NCI-H345 (cell line): Measurements from ENCODE around the gene UPF3B.
"Not testable (repeated sequence)": the region's sequence is repeated elsewhere in the genome, so short reads cannot be mapped to it uniquely, and the experiment has no call there.

Experiments
- DNase-seq: peaks from one replicate; lab custom pipeline; 2025; lab: John Stamatoyannopoulos, UW

UPF3B gene

GRCh38 chrX:119852382-119853353, at the start of gene UPF3B:
TSS of gene UPF3B (minus strand) at chrX:119852963. CDS start at chrX:119852928, 35 bp downstream.
- peak; percentile 98 for DNase-seq

DNA sequence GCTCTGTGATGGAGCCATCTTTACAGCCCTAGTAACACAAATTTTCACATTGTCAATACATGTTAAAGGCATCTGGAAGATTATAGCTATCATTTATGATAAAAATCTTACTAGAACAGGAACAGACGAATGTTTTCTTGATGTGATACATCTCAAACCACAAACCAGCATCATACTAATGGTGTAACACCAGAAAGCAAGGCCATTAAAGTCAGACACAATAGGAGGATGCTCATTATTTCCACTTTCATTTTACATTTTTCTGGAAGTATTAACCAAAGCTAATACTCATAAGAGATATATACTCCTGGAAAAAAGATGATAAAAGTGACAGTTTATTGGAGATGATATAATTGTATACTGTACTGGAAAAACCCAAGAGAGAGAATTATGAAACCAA, 48.2 kb upstream of the UPF3B start:
- DNase-seq, result no peak

GRCh38 chrX:119899125-119899524, 46.4 kb upstream of the UPF3B start:
- no peak for DNase-seq

- DNase-seq, result no peak
These were observed 43.1 kb upstream of the UPF3B start, which contains the start of gene AKAP14 for GRCh38 chrX:119895843-119896326. TSS of gene AKAP14 (plus strand) at chrX:119895893. CDS start at chrX:119903224, 7,331 bp downstream.

- DNase-seq, result not testable (repeated sequence)
These were observed 39.4 kb upstream of the UPF3B start for GRCh38 chrX:119891961-119892692.

- not testable (repeated sequence) for DNase-seq
These were observed 37.9 kb upstream of the UPF3B start for GRCh38 chrX:119890626-119891025.

DNA sequence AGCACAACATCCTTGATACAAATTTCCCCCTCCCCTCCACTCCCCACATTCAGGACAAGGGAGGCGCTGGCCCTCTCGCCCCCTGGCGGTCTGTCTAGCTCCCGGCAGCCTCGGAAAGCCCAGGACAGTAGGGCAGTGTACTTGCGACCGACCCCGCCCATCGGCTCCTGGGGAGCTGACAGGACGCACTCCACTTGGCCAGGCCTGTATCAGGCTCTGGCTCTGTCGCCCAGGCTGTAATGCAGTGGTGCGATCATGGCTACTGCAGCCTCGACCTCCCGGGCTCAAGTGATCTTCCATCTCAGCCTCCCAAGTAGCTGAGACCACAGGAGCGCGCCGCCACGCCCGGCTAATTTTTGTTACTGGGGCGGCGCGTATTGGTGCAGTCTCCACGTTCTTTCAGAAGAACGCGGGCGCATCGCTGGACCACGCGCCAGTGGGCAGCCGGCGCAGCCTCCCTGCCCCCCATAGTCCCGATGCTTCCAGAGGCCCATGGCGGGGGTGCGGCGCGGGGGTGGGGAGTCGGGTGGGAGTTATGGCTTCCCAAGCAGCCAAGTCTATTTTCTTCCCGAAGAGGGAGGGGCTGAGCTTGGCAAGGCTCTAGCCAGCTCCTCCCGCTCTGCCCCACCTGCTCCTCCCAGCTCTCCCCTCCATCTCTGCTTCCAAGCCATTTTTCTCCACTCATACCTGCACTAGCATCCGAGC, 35.1 kb upstream of the UPF3B start:
- DNase-seq, result peak; percentile 79

DNA sequence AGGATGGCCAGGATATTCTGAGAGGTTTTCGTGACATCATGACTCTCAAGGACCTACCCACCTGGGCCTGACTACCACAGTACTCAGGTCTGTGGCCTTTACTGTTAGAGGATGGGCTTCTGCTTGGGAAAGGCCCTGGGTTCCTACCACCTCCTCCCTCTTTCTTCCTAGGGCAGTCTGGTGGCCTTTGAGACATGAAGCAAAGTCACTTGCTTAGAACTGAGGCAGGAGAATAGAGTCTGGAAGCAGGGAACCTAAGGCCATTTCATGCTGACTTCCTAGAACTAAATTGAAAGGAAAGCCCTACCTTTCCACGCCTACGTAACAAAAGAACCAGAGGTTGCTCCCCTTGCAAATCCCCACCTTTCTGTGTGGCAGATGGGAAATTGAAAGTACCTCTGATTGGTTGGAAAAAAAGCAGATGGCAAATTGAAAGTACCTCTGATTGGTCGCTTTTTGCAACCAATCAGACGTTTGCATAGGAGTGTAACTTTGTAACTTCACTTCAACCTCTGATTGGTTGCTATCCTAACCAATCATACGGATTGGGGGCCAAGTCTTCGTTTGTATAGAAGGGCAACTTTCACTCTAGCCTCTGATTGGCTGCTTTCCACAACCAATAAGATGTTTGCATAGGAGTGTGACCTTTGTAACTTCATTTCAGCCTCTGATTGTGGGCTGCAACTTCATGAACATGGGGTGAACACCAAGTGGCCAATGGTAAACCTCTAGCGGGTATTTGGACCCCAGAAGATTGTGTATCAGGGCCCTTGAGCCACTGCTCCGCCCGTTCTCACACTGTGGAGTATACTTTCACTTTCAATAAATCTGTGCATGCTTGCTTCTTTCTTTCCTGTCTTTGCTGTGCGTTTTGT, 33.0 kb upstream of the UPF3B start:
- DNase-seq, result no peak

DNA sequence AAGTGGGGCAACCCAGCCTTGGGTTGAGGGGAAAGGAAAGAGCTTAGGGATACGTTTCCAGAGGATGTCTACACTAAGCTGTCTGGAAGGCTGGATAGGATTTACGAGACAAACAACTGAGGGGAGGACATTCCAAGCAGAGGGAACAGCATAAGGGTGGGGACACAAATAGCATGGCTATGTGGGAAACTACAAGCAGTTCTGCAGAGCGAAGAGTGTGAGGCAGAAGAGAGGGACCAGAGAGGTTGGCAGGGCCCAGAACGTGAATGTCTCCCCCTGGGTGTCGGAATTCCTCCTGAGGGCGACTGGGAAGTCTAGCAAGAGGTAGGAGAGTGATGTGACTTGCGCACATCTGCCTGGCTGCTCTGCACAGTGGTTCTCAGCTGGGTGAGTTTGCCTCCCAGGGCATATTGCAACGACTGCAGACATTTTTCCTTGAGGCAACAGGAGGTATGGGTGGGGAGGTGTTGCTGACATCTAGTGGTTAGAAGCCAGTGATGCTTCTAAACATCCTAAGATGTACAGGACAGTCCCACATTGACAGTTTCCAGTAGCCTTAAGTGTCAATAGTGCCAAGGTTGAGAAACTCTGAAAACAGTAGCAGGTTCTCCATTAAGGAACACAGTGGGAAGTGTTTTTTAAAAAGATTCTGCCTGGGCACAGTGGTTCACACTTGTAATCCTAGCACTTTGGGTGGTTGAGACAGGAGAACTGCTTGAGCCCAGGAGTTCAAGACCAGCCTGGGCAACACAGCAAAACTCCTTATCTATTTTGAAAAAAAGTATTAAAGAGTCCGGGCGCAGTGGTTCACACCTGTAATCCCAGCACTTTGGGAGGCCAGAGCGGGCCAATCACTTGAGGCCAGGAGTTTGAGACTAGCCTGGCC, 28.0 kb upstream of the UPF3B start:
- DNase-seq, result peak; percentile 27

GRCh38 chrX:119880076-119880475, 27.3 kb upstream of the UPF3B start:
- DNase-seq, result no peak

DNA sequence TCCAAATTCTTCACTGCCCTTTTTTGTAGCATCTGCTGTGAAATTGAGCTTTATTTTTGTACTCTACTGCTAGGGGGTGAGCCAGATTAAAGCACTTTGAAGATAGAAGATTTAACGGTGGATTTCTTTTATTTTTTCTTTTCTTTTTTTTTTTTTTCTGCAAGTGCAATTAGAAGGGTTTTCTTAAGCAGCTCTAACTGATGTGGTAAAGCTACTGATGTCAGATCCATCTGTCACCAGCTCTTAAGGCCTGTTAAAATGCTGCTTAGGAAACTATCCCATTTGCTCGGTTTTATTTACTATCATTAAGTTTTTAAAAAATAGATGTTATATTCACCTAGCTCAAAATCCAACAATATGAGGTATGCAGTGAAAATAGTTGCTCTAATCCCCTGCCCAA, 26.0 kb upstream of the UPF3B start:
- no peak for DNase-seq

- DNase-seq, result peak; percentile 90
These were observed 19.0 kb upstream of the UPF3B start, which contains the start of the genes NDUFA1 and RNF113A for GRCh38 chrX:119871599-119872395. TSS of gene NDUFA1 (plus strand) at chrX:119871832. CDS start at chrX:119871912, 80 bp downstream. TSS of gene RNF113A (minus strand) at chrX:119871733. CDS start at chrX:119871613, 120 bp downstream.

- peak; percentile 21 for DNase-seq
These were observed 18.5 kb upstream of the UPF3B start for GRCh38 chrX:119871245-119871598.

- DNase-seq, result peak; percentile 16
These were observed 17.9 kb upstream of the UPF3B start for GRCh38 chrX:119870626-119871131.

DNA sequence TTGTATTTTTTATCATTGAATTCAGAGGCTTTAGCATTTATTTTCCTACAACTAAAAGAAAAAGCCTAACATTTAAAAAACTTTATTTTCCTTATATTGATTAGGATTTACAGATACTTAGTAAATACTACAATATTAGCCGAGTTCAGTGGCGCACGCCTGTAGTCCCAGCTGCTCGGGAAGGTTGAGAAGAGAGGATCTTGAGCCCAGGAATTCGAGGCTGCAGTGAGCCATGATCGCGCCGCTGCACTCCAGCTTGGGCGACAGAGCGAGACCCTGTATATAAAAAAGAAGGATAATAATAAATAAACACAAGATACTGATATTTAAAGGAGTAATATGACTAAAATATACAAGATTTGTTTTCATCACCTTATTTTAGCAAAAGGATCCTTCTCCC, 681 bp upstream of the UPF3B start:
- DNase-seq, result no peak

DNA sequence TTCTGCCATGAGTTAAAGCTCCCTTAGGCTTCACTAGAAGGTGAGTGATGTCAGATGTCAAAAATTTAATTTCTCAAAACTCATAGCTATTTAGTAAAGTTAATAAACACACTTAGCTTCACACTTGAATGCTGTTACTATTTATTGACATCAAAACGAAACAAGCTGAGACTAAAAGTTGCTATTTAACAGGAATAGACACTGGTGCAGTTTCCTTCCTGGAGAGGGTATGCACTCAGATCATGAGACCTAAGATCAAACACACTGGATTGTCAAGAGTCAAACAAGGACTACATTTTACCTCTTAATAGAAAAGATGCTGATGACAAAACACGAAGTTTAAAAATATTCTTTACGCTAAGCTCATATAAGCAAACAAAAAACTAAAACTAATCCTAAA, 18.9 kb downstream of the UPF3B start:
- DNase-seq, result no peak

GRCh38 chrX:119828446-119828845, 24.3 kb downstream of the UPF3B start:
- no peak for DNase-seq

DNA sequence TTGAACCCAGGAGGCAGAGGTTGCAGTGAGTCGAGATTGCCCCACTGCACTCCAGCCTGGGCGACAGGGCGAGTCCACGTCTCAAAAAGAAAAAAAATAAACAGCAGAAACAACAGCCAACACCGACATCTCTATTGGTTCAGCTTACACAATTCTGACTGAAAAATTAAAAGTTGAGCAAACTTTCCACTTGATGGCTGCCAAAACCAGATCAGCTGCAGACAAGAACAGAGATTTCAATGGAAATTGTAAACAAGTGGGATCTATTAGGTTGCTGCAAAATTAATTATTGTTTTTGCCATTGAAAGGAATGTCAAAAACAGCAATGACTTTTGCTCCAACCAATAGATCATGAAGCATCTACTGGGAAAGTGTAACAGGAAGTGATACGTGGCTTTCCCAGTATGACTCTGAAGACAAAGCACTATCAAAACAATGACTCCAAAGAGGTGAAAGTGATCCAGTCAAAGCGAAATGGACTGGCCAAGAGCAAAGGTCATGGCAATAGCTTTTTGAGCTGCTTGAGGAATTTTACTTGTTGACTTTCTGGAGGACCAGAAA, 26.3 kb downstream of the UPF3B start:
- DNase-seq, result no peak
